Lung (tissue), 12 donors: ENCODE results near the gene PPY. TPM values are rescaled to one million over a fixed set of nuclear protein-coding genes. Genes with fewer than 3 reads are reported as not detected.

Experiments
- ATAC-seq: fragments of 200-7000 bp; cut with Tn5 transposase; one replicate; pipeline ENCODE4 v1.9.1; 2020; ENCODE audit warnings: moderate number of reproducible peaks; ENCODE audit not compliant: insufficient read depth, low FRiP score
- DNase-seq, 3 donors: peaks; one replicate each; pipeline ENCODE4 v3.0.0-alpha.2; 2013 to 2017
- H3K27ac ChIP-seq, 2 donors: one replicate each; pipeline ENCODE4 v1.5.1; 2013; ENCODE audit warnings: mild to moderate bottlenecking in 2 of 2, moderate library complexity in 2 of 2, control low read depth in 1 of 2, inconsistent platforms in 1 of 2, low read depth in 1 of 2, low read length in 1 of 2
- H3K27me3 ChIP-seq, 3 donors: one replicate each; pipeline ENCODE4 v1.5.1; 2013; ENCODE audit warnings: low read length in 2 of 3; ENCODE audit not compliant: control insufficient read depth in 3 of 3, insufficient read depth in 3 of 3
- H3K36me3 ChIP-seq, 4 donors: one replicate each; pipeline ENCODE4 v1.5.1; 2013; ENCODE audit warnings: low read length in 4 of 4, mild to moderate bottlenecking in 1 of 4, moderate library complexity in 1 of 4; ENCODE audit not compliant: control insufficient read depth in 4 of 4, insufficient read depth in 4 of 4
- H3K4me1 ChIP-seq, 5 donors: one replicate each; pipeline ENCODE4 v1.5.1; 2013; ENCODE audit warnings: low read length in 5 of 5, mild to moderate bottlenecking in 2 of 5, moderate library complexity in 1 of 5; ENCODE audit not compliant: control insufficient read depth in 5 of 5, insufficient read depth in 5 of 5
- H3K4me3 ChIP-seq: one replicate; pipeline ENCODE4 v1.5.1; 2013; ENCODE audit warnings: mild to moderate bottlenecking, control low read depth, moderate library complexity
- H3K9ac ChIP-seq, 2 donors: one replicate each; pipeline ENCODE4 v1.5.1; 2013; ENCODE audit warnings: low read length in 2 of 2, control low read depth in 1 of 2; ENCODE audit not compliant: insufficient read depth in 1 of 2
- H3K9me3 ChIP-seq, 4 donors: one replicate each; pipeline ENCODE4 v1.5.1; 2013; ENCODE audit warnings: low read length in 3 of 4, mild to moderate bottlenecking in 1 of 4, moderate library complexity in 1 of 4; ENCODE audit not compliant: control insufficient read depth in 4 of 4, insufficient read depth in 3 of 4
- CTCF ChIP-seq: IDR thresholded peaks from 2 replicates; pipeline ENCODE4 v1.5.1; 2012; ENCODE audit warnings: mild to moderate bottlenecking; ENCODE audit errors: control extremely low read depth, extremely low read depth
- WGBS, 2 donors: extraction: QIAGEN DNeasy Blood & Tissue Kit; methylation state at CpG; one replicate each; pipeline ENCODE4 v1.1.7; 2013; 5-methylcytosine and 5-hydroxymethylcytosine counted together
- polyA plus RNA-seq, 2 donors: library from polyadenylated mRNA; stranded (reverse); fragments of 200-250 nt; gene quantifications; one replicate each; pipeline ENCODE4 v1.2.1, GENCODE V29; 2013
- total RNA-seq, 2 donors: library from RNA; depleted of rRNA in 1 of 2; stranded (reverse); fragments of >200 nt in 1 of 2; gene quantifications; one replicate each; pipeline ENCODE4 v1.2.1, GENCODE V29; 2014 to 2021
- donor health status: control.
- donor health status: control.
- donor health status: Bipolar disorder and iron deficiency.
- donor health status: healthy.
- donor health status: DM: yes; HTN: yes; CAD: no.

PPY gene
- total and polyA plus RNA-seq, 4 donors: not detected

GRCh38 chr17:43927060-43927864, 15.0 kb downstream of the PPY start:
- WGBS, 2 donors: 4 to 6% methylated on average over 42 of the region's 42 CpGs
- no peak for TF ChIP-seq CTCF
- no peak overlapping the region for H3K4me3 ChIP-seq
- peaks cover 0 to 7% (median 2%) of the 10 kb centered on the region in 5 donors for H3K4me1 ChIP-seq
- H3K36me3 ChIP-seq: no peaks in the 10 kb centered on the region
- no peak for DNase-seq
- H3K27me3 ChIP-seq: peaks cover 0 to 27% (median 23%) of the 10 kb centered on the region in 3 donors
- H3K9me3 ChIP-seq: no peaks in the 10 kb centered on the region
- ATAC-seq: no peak
- no peak overlapping the region for H3K27ac ChIP-seq
- H3K9ac ChIP-seq: no peak overlapping the region

DNA sequence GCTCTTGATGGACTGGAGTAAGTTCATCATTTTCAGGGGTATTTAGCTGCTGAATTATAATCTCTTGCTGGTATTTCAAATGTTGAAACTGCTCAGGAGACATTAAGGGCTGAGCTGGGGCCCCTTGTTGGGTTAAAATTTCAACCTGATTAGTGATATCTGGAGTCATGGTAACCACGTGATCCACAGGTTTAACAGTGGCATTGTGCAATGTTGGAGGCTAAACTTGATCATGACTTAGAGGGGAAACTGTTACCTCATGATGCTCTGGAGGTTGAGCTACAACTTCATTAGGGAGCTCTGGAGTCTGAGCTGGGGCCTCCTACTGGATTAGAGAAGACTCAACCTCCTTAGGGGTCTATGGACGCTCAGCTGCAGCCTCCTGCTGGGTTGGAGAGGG, 17.7 kb downstream of the PPY start:
- DNase-seq: no peak
- Histone ChIP-seq H3K36me3 (no peaks in the 10 kb centered on the region), H3K4me1 (peaks cover 0 to 7% (median 2%) of the 10 kb centered on the region in 5 donors), H3K9ac (no peak overlapping the region), H3K27ac (no peak overlapping the region), H3K9me3 (no peaks in the 10 kb centered on the region), H3K27me3 (peaks cover 0 to 27% (median 24%) of the 10 kb centered on the region in 3 donors), H3K4me3 (no peak overlapping the region)
- WGBS, 2 donors: 67 to 76% methylated on average over 2 of the region's 2 CpGs
- no peak for TF ChIP-seq CTCF
- no peak for ATAC-seq

- Histone ChIP-seq H3K4me3 (no peak overlapping the region), H3K36me3 (no peaks in the 10 kb centered on the region), H3K4me1 (peaks cover 0 to 9% (median 0%) of the 10 kb centered on the region in 5 donors), H3K9me3 (no peaks in the 10 kb centered on the region), H3K9ac (no peak overlapping the region), H3K27me3 (peaks cover 0 to 22% (median 10%) of the 10 kb centered on the region in 3 donors), H3K27ac (no peak overlapping the region)
- TF ChIP-seq CTCF: no peak
- 73 to 86% methylated on average over 10 of the region's 10 CpGs for WGBS, 2 donors
- DNase-seq (no peak), ATAC-seq (no peak)
Measured at GRCh38 chr17:43920500-43921095, 21.7 kb downstream of the PPY start.
